GM12892 (cell line): Measurements from ENCODE around the gene ENDOV.

Experiments
- DNase-seq: peaks from one replicate; pipeline ENCODE4 v3.0.0; 2011; ENCODE audit not compliant: insufficient read length
- FAIRE-seq: peaks from 2 replicates; lab custom pipeline; 2011; peaks lifted over from hg19 to GRCh38; lab: Jason Lieb, UNC
- POLR2A ChIP-seq: IDR thresholded peaks from 2 replicates; pipeline ENCODE4 v1.6.1; 2011; ENCODE audit warnings: low read depth, low read length, control low read depth
- POLR2AphosphoS5 ChIP-seq: IDR thresholded peaks from 2 replicates; pipeline ENCODE4 v1.6.1; 2011; ENCODE audit warnings: low read depth, low read length, control low read depth
- TAF1 ChIP-seq: IDR thresholded peaks from 2 replicates; pipeline ENCODE4 v1.6.1; 2011; ENCODE audit warnings: low read depth, mild to moderate bottlenecking, control low read depth, low read length, borderline replicate concordance

The ENDOV gene

DNA sequence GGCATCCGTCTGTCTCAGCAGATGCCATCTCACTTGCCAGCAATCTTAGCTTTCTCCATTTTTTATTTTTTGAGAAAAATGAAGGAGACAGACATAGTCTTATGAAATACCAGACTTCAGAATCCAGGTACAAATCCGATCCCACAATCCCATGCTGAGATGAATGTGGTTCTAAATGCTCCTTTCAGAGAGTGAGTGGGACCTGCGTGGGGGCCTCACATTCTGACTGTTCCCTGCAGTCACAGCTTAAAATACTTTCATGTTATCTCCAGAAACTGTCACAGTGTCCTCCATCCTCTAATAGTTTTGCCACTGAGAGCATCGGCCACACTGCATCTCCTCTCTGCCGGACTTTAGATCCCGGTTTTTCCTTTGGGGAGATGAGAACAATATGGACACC, 34.9 kb upstream of the ENDOV start:
- FAIRE-seq (no peak), DNase-seq (no peak)
- TF ChIP-seq POLR2AphosphoS5 (no peak), TAF1 (no peak), POLR2A (no peak)

DNA sequence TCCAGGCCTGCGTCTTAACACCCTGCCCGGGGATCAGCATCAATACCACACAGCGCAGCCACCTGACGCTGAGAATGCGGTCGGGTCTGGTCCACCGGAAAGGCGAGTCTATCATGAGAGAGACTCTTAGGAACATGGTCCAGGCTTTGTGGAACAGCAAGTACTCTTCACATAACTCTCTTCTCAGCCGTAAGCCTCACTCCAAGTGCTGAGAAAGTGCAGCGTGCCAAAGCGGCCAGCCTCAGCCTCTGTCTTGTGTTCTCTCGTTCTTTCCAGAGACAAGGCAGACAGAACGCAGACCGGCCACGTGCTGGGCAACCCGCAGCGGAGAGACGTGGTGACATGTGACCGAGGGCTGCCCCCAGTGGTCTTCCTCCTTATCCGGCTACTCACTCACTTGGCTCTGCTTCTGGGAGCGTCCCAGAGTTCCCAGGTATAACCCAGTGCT, 34.4 kb upstream of the ENDOV start:
- DNase-seq (no peak), FAIRE-seq (no peak)
- TF ChIP-seq POLR2A (no peak), POLR2AphosphoS5 (no peak), TAF1 (no peak)

DNA sequence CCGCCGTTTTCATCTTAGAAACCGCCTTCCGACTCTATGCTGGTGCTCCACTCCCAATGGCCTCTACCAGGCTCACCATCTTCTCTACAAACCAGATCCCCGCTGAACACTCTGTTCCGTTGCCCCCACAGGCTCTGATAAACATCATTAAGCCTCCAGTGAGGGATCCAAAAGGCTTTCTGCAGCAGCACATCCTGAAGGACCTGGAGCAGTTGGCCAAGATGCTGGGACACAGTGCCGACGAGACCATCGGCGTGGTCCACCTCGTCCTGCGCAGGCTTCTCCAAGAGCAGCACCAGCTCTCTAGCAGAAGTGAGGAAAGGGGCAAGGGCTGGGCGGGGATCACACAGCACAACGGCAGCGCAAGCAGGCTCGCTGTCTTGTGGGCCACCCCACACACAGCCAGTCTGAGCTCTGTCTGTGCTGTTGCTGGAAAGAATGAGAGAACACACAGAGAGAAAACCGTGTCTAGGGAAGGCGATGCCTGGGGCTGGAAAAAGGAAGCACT, 33.5 kb upstream of the ENDOV start:
- DNase-seq (no peak), FAIRE-seq (no peak)
- TF ChIP-seq POLR2AphosphoS5 (no peak), TAF1 (no peak), POLR2A (no peak)

DNA sequence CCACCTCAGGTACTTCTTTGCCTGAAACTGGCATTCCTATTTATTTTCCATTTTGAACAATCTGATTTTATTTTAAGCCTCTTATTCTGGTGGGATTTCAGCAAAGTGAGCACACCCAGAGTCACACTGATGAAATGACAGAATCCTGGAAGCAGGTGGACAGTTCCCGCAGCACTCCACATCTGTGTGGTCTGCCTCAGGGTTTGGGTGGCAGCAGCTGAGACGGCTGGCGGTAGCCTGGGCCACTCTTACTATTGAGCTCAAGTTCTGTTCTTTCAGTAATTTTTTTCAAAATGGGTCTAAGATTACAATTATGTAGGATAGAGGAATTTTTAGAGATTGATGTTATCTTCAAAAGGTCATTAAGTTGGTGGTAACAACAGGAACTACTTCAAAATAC, 32.5 kb upstream of the ENDOV start:
- TF ChIP-seq TAF1 (no peak), POLR2A (no peak), POLR2AphosphoS5 (no peak)
- DNase-seq (no peak), FAIRE-seq (no peak)

DNA sequence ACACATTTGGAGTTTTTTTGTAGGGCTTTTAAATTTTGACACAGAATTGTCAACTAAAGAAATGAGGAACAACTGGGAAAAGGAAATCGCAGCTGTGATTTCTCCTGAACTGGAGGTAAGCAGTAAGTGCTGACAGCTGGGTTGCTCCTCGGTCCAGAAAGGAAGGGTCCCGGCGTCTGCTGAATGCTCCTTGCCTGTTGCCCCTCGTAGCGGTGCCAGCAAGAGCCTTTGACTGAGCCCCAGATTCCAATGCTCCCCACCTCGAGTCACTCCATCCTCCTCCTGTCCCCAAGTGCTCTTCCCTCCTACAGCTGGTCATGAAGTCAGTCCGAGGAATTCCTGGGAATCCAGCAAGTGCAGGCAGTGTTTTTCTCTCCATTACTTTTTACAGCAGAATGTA, 32.0 kb upstream of the ENDOV start:
- FAIRE-seq = no peak
- TF ChIP-seq TAF1 (no peak), POLR2A (no peak), POLR2AphosphoS5 (no peak)
- no peak for DNase-seq

DNA sequence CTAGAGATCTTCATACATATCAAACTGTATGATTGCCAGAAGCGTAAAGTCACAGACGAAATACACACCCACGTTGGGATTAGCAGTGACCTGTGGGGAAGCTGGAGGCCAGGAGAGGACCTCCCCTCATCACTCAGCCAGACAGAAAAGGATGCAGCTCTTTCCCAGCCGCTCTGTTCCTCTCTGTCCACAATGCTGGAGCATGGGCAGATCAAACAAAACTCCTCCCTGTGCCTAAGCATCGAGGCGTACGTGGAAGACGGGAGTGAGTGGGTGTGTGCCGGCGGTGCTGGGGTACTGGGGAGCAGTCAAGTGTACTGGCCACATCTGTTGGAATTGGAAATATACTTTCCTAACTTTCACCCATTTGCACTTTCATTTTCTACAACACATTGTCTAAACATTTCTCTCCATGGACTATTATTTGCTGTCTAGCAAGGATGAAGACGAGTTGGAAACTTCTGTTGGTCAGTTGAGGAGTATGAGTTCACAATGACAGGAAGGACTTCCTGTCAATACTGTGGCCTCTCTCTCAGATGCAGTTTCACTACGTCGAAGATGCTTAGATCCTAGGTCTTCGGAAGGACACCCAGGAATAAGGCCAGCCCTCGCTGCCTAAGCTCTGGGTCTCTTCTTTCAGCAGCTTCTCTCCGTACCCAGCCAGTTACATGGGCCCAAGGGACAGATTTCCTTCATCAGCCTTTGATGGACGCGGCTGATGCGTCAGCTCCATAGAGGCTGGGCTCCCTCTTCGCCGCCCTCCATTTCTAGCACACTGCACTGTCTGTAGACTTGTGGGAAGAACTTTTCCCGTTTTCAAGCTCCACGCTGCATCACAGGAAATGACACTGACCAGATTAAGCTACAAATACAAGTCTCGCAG, 30.6 kb upstream of the ENDOV start:
- DNase-seq (no peak), FAIRE-seq (no peak)
- TF ChIP-seq POLR2A (no peak), TAF1 (no peak), POLR2AphosphoS5 (no peak)

DNA sequence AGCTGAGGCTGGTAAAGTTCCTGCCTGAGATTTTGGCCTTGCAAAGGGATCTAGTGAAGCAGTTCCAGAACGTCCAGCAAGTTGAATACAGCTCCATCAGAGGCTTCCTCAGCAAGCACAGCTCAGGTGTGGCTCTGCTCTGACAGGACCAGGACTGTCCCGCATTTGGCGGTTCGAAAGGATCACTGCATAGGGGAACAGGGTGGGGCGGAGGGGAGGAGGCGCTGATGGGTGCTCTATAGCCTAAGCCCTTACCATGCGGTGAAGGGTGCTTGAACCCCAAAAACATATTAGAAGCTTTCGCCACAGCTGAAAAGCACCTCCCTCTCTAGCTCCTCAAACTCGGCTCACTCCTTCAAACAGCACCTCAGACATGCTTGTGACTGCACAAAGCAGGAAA, 29.9 kb upstream of the ENDOV start:
- TF ChIP-seq TAF1 (no peak), POLR2AphosphoS5 (no peak), POLR2A (no peak)
- DNase-seq (no peak), FAIRE-seq (no peak)

DNA sequence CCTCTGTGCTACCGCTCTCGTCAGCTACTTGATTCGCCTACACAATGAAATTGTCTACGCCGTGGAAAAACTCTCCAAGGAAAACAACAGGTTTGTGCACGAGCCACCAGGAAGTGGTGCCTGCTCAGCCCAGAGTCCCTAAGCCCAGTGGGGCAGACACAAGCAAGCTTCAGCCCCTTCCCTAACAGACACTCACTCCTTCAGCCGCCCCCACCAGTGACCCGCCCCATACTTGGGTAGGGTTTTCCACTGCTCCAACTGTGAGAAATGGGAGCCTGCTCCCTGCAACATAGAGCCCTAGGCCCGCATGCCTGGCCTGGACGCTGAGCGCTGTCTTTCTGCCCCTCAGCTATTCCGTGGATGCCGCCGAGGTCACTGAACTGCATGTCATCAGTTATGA, 28.6 kb upstream of the ENDOV start:
- FAIRE-seq = no peak
- TF ChIP-seq POLR2AphosphoS5 (no peak), TAF1 (no peak), POLR2A (no peak)

DNA sequence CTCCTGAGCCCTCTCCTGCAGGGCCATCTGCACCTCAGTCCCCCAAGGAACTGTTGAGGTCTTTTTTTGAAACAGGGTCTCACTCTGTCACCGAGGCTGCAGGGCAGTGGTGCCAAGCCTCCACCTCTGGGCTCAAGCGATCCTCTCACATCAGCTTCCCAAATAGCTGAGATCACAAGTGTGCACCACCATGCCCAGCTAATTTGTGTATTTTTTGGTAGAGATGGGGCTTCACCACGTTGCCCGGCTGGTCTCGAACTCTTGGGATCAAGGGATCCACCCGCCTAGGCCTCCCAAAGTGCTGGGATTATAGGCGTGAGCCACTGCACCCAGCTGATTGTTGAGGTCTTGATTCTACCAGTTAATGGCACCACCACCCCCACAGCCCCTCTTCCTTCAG, 27.9 kb upstream of the ENDOV start:
- TF ChIP-seq POLR2AphosphoS5 (no peak), TAF1 (no peak), POLR2A (no peak)
- no peak for FAIRE-seq
- DNase-seq = no peak

More for the DNA sequence above, 28.6 kb upstream of the ENDOV start:
- DNase-seq = no peak

DNA sequence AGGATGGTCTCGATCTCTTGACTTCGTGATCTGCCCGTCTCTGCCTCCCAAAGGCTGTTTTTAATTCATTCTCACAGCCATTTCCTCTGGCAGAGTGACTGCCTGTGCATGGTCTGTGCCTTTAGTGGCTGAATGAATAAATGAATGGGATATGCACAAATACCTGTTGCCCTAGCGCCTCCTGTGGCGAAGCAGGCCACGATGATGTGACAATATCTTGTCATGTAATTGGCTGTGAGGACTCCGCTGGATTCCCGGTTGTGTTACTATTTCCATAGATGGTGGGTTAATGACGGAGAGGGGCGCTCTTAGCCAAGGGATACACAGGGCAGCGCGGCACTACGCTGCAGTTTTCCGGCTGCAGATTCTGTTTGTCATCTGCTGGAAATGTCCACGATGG, 26.8 kb upstream of the ENDOV start:
- no peak for FAIRE-seq
- no peak for DNase-seq
- no peak for TF ChIP-seq TAF1
- TF ChIP-seq POLR2A = no peak

DNA sequence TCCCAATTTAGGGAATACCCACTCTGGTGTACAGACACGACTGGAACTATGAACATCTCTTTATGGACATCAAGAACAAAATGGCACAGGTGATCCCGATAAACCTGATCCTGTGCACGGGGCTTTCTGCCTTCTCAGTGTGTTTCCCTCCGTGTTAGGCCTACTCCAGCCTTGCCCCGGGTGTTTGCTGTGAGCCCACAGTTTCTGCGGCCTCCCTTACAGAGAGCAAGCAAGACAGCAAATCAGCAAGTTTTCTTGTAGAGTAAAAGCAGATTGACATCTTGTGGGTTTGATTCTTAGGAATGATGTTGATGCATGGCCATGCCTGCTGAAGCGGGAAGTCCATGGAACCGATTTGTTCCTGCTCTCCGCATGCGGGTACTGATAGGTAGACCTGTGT, 26.4 kb upstream of the ENDOV start:
- TF ChIP-seq TAF1 = no peak
- TF ChIP-seq POLR2A = no peak
- no peak for TF ChIP-seq POLR2AphosphoS5
- DNase-seq (no peak), FAIRE-seq (no peak)
